Body of pancreas (tissue), 4 donors: ENCODE results near the gene DCDC2. TPM values are rescaled to one million over a fixed set of nuclear protein-coding genes. Genes with fewer than 3 reads are reported as not detected.
"Not testable (repeated sequence)": the region's sequence is repeated elsewhere in the genome, so short reads cannot be mapped to it uniquely, and the experiment has no call there.

Source experiments
- ATAC-seq: fragments of 150-250 bp; one replicate; pipeline ENCODE4 v1.9.1; 2016
- DNase-seq, 4 donors: peaks; one replicate each; pipeline ENCODE4 v3.0.0-alpha.2; 2019
- H3K27ac ChIP-seq, 4 donors: fragments of 200-600 bp; sonication (generic); 1 replicate in 3 of 4; 2 replicates in 1 of 4; pipeline versions ENCODE4 v1.5.1 to v1.6.1; 2016 to 2019; ENCODE audit warnings: mild to moderate bottlenecking in 1 of 4, mixed read lengths in 1 of 4, moderate library complexity in 1 of 4
- H3K27me3 ChIP-seq, 2 donors: fragments of 200-600 bp; sonication (generic); one replicate each; pipeline ENCODE4 v1.6.0; 2016; ENCODE audit warnings: mild to moderate bottlenecking in 1 of 2
- H3K36me3 ChIP-seq, 2 donors: fragments of 200-600 bp; sonication (generic); replicated peaks in 1 of 2; 2 replicates each; pipeline ENCODE4 v1.5.1; 2016; ENCODE audit warnings: low read depth in 2 of 2; ENCODE audit not compliant: insufficient read depth in 1 of 2
- H3K4me1 ChIP-seq: fragments of 200-600 bp; sonication (generic); one replicate; pipeline ENCODE4 v1.6.0; 2016
- H3K4me3 ChIP-seq, 2 donors: fragments of 200-600 bp; sonication (generic); 1 replicate in 1 of 2; 2 replicates in 1 of 2; pipeline ENCODE4 v1.5.1; 2016 to 2019
- H3K9me3 ChIP-seq, 3 donors: fragments of 200-600 bp; sonication (generic); 1 replicate in 2 of 3; 2 replicates in 1 of 3; pipeline ENCODE4 v1.5.1; 2016
- CTCF ChIP-seq, 7 experiments: fragments of 450-650 bp in 4 of 7; fragments of 200-600 bp in 3 of 7; sonication (generic) in 3 of 7; IDR thresholded peaks; one replicate each; pipeline ENCODE4 v1.5.1; 2016 to 2019; ENCODE audit warnings: antibody characterized with exemption in 7 of 7
- POLR2A ChIP-seq, 3 donors: fragments of 450-650 bp; IDR thresholded peaks; one replicate each; pipeline ENCODE4 v1.6.1; 2016; ENCODE audit warnings: antibody characterized with exemption in 3 of 3, mild to moderate bottlenecking in 2 of 3
- WGBS, 2 donors: methylation state at CpG; one replicate each; pipeline ENCODE4 v1.1.5; 2017; 5-methylcytosine and 5-hydroxymethylcytosine counted together
- intact Hi-C: fragments of 100-400 bp; cut with DNase I; formaldehyde crosslinking; loops from one replicate; pipeline ENCODE4 v1.15.1; 2023
- total RNA-seq, 2 donors: library from RNA; depleted of rRNA; stranded (reverse); fragments of >200 nt; gene quantifications; one replicate each; pipeline ENCODE4 v1.1.0, GENCODE V29; 2016

Gene DCDC2
- total RNA-seq, 2 donors from 2014 or later = 20.8 to 37.4 TPM

DNA sequence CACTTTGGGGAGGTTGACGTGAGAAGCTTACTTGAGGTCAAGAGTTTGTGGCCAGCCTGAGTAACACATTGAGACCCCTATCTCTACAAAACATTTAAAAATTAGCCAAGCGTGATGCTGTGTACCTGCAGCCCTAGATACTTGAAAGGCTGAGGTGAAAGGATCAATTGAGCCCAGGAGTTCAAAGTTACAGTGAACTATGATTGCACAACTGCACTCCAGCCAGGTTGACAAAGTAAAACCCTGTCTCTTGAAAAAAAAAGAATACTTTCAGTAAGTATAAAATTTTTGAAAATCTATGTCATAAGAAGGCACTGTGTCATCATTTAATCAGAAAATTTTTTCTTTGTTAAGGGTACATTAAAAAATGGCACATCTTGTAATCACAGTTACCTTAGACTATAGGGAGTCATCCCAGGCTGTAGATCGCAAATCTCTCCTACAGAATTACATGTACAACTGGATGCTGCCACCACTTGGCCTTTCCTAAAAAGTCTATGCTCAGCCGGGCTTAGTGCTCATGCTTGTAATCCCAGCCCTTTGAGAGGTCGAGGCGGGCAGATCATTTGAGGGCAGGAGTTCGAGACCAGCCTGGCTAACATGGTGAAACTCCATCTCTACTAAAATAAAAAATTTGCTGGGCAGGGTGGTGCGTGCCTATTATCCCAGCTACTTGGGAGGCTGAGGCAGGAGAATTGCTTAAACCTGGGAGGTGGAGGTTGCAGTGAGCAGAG lies 27.8 kb upstream of the DCDC2 start:
- Histone ChIP-seq H3K4me3 (no peak overlapping the region), H3K9me3 (no peaks in the 10 kb centered on the region), H3K4me1 (peaks cover 9% of the 10 kb centered on the region), H3K27ac (peak overlapping the region in 3 of 4 donors; percentile 47 to 62 (median 52)), H3K27me3 (no peaks in the 10 kb centered on the region), H3K36me3 (no peaks in the 10 kb centered on the region)
- intact Hi-C loops = no loop called here
- ATAC-seq (no peak), DNase-seq (no peak)
- TF ChIP-seq CTCF (IDR thresholded peaks at IDR 0.05) = peak in 1 of 7 experiments; percentile 4
- TF ChIP-seq POLR2A (IDR thresholded peaks at IDR 0.05) = no peak
- 52 to 56% methylated on average over 8 of the region's 8 CpGs for WGBS, 2 donors

DNA sequence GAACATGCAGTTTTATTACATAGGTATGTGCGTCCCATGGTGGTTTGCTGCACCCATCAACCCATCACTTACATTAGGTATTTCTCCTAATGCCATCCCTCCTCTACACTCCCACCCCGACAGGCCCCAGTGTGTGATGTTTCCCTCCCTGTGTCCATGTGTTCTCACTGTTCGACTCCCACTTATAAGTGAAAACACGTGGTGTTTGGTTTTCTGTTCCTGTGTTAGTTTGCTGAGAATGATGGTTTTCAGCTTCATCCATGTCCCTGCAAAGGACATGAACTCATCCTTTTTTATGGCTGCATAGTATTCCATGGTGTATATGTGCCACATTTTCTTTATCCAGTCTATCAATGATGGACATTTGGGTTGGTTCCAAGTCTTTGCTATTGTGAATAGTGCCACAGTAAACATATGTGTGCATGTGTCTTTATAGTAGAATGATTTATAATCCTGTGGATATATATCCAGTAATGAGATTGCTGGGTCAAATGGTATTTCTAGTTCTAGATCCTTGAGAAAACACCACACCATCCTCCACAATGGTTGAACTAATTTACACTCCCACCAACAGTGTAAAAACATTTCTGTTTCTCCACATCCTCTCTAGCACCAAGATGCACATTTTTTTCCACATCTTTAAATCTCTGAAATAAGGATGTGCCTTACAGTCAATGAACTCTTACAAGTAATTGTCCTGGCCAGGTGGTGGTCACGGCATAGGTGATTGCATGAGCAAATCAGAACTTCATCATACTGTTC lies 26.7 kb upstream of the DCDC2 start:
- H3K9me3 ChIP-seq, H3K36me3 ChIP-seq, H3K4me1 ChIP-seq, H3K27me3 ChIP-seq, ATAC-seq, H3K4me3 ChIP-seq, DNase-seq, intact Hi-C loops: not testable (repeated sequence)
- H3K27ac ChIP-seq = peak overlapping the region in 3 of 4 donors; percentile 47 to 82 (median 62)
- WGBS, 2 donors = 71 to 80% methylated on average over 5 of the region's 5 CpGs

GRCh38 chr6:24382891-24383494 lies 25.1 kb upstream of the DCDC2 start:
- 74 to 85% methylated on average over 9 of the region's 9 CpGs for WGBS, 2 donors
- intact Hi-C loops, H3K36me3 ChIP-seq, H3K27me3 ChIP-seq, H3K9me3 ChIP-seq, H3K4me1 ChIP-seq, H3K4me3 ChIP-seq: not testable (repeated sequence)
- peak overlapping the region in 3 of 4 donors; percentile 47 to 83 (median 82) for H3K27ac ChIP-seq
- ATAC-seq (peak; percentile 81), DNase-seq (peak in 1 of 4 donors; percentile 8)
- peak in 1 of 3 donors; percentile 45 for TF ChIP-seq POLR2A (IDR thresholded peaks at IDR 0.05)

DNA sequence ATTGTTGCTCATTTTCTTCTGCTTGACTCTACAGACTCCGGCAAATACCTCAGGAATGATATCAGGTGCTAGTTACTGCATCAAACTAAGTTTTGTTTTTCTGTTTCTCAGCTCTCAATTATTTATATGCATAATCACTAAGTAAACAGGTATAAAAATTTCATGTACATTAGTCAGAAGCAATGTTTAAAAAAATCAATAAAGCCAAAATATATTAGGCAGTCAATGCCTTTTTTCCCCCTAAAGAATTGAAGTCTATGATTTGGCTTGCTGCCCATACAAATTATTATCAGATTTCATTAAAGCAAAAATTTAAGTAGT lies 24.3 kb upstream of the DCDC2 start:
- Histone ChIP-seq H3K27ac (peak overlapping the region in 3 of 4 donors; percentile 47 to 83 (median 82)), H3K27me3 (no peaks in the 10 kb centered on the region), H3K9me3 (no peaks in the 10 kb centered on the region), H3K36me3 (no peaks in the 10 kb centered on the region), H3K4me3 (no peak overlapping the region), H3K4me1 (peaks cover 9% of the 10 kb centered on the region)
- ATAC-seq = peak; percentile 31
- DNase-seq = no peak
- 49 to 65% methylated on average over 1 of the region's 1 CpG for WGBS, 2 donors
- intact Hi-C loops = no loop called here
- no peak for TF ChIP-seq POLR2A (IDR thresholded peaks at IDR 0.05)
- TF ChIP-seq CTCF (IDR thresholded peaks at IDR 0.05) = no peak

GRCh38 chr6:24381476-24382219 lies 23.8 kb upstream of the DCDC2 start:
- H3K27me3 ChIP-seq = no peaks in the 10 kb centered on the region
- peak overlapping the region in 3 of 4 donors; percentile 47 to 83 (median 82) for H3K27ac ChIP-seq
- H3K4me3 ChIP-seq = no peak overlapping the region
- WGBS, 2 donors = 81 to 88% methylated on average over 4 of the region's 4 CpGs
- TF ChIP-seq POLR2A (IDR thresholded peaks at IDR 0.05) = no peak
- TF ChIP-seq CTCF (IDR thresholded peaks at IDR 0.05) = no peak
- no peaks in the 10 kb centered on the region for H3K9me3 ChIP-seq
- no peaks in the 10 kb centered on the region for H3K36me3 ChIP-seq
- intact Hi-C loops = no loop called here
- H3K4me1 ChIP-seq = peaks cover 9% of the 10 kb centered on the region
- ATAC-seq (no peak), DNase-seq (no peak)
